Esophagus mucosa (tissue), 1 donor: ENCODE results near the gene BACH1. TPM values are rescaled to one million over a fixed set of nuclear protein-coding genes. Genes with fewer than 3 reads are reported as not detected.
"Not testable (repeated sequence)": the region's sequence is repeated elsewhere in the genome, so short reads cannot be mapped to it uniquely, and the experiment has no call there.

Experiments
- ATAC-seq: fragments of 200-7000 bp; cut with Tn5 transposase; one replicate; pipeline ENCODE4 v1.9.1; 2020
- total RNA-seq: library from RNA; stranded (reverse); gene quantifications from one replicate; pipeline ENCODE4 v1.2.4, GENCODE V29; 2023
- donor health status: DM: yes; HTN: yes; CAD: no.

The BACH1 gene
- 61.5 TPM for total RNA-seq

GRCh38 chr21:29298348-29299045 lies at the start of gene BACH1:
Gene BACH1 (plus strand): TSS chr21:29298922. CDS start chr21:29321281, 22,359 bp downstream.
- peak; percentile 88 for ATAC-seq

- ATAC-seq = not testable (repeated sequence)
Measured at GRCh38 chr21:29249289-29249688, 49.4 kb upstream of the BACH1 start.

- no peak for ATAC-seq
Measured at GRCh38 chr21:29250636-29251035, 48.1 kb upstream of the BACH1 start.

- ATAC-seq = not testable (repeated sequence)
Measured at GRCh38 chr21:29253861-29254260, 44.9 kb upstream of the BACH1 start.

- no peak for ATAC-seq
Measured at GRCh38 chr21:29254550-29254949, 44.2 kb upstream of the BACH1 start.

GRCh38 chr21:29256126-29256910 lies 42.4 kb upstream of the BACH1 start:
- ATAC-seq = no peak

GRCh38 chr21:29257701-29258100 lies 41.0 kb upstream of the BACH1 start:
- ATAC-seq = no peak

- ATAC-seq = peak; percentile 68
Measured at GRCh38 chr21:29258626-29259338, 39.9 kb upstream of the BACH1 start.

- ATAC-seq = no peak
Measured at GRCh38 chr21:29260461-29260860, 38.3 kb upstream of the BACH1 start.

GRCh38 chr21:29261555-29262540 lies 36.9 kb upstream of the BACH1 start:
- ATAC-seq = peak; percentile 80

- ATAC-seq = no peak
Measured at GRCh38 chr21:29264721-29265120, 34.0 kb upstream of the BACH1 start.

- ATAC-seq = peak; percentile 70
Measured at GRCh38 chr21:29265690-29266479, 32.8 kb upstream of the BACH1 start.

GRCh38 chr21:29267666-29268065 lies 31.1 kb upstream of the BACH1 start:
- ATAC-seq = peak; percentile 68

- ATAC-seq = no peak
Measured at GRCh38 chr21:29271927-29272333, 26.8 kb upstream of the BACH1 start.

GRCh38 chr21:29277442-29277841 lies 21.3 kb upstream of the BACH1 start:
- no peak for ATAC-seq

- ATAC-seq = no peak
Measured at GRCh38 chr21:29279558-29279957, 19.2 kb upstream of the BACH1 start.

- not testable (repeated sequence) for ATAC-seq
Measured at GRCh38 chr21:29281801-29282200, 16.9 kb upstream of the BACH1 start.

- no peak for ATAC-seq
Measured at GRCh38 chr21:29287383-29287782, 11.3 kb upstream of the BACH1 start.

GRCh38 chr21:29288239-29288638 lies 10.5 kb upstream of the BACH1 start:
- ATAC-seq = no peak

- no peak for ATAC-seq
Measured at GRCh38 chr21:29289317-29289716, 9.4 kb upstream of the BACH1 start.

- ATAC-seq = no peak
Measured at GRCh38 chr21:29290240-29290639, 8.5 kb upstream of the BACH1 start.
